ENCODE results near the gene AAK1.

GRCh38 chr2:69429491-69430183 is 213.9 kb downstream of the AAK1 start:
- TF ChIP-seq CTCF (IDR thresholded peaks at IDR 0.05; ENCODE audit: borderline replicate concordance, extremely low read depth, low read length, poor library complexity, severe bottlenecking) (no peak), EZH2 (IDR thresholded peaks at IDR 0.05; ENCODE audit: borderline replicate concordance, low read depth, low read length, severe bottlenecking) (no peak)
